ENCODE measurements around the gene MDN1.

DNA sequence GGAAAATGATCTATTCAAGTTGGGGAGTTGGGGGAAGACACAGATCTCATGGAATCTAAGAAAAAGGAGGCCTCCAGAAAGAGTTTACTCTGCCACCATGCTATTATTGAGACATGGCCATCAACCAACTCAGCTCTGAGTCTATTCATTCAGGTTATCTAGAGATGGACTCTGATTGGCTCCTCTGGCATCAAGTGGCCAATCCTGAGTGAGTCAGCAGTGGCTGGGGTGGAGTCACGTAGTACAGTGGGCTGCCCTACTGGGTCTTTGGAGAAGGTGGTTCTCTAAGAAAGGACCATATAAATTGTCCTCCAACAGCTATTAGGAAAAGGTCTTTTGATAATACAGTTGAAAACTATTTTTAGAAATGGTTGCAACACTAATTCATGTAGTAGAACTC is 223.1 kb downstream of the MDN1 start:
- no peak for TF ChIP-seq EP300 (IDR thresholded peaks at IDR 0.05)
- TF ChIP-seq, protein P1, sequence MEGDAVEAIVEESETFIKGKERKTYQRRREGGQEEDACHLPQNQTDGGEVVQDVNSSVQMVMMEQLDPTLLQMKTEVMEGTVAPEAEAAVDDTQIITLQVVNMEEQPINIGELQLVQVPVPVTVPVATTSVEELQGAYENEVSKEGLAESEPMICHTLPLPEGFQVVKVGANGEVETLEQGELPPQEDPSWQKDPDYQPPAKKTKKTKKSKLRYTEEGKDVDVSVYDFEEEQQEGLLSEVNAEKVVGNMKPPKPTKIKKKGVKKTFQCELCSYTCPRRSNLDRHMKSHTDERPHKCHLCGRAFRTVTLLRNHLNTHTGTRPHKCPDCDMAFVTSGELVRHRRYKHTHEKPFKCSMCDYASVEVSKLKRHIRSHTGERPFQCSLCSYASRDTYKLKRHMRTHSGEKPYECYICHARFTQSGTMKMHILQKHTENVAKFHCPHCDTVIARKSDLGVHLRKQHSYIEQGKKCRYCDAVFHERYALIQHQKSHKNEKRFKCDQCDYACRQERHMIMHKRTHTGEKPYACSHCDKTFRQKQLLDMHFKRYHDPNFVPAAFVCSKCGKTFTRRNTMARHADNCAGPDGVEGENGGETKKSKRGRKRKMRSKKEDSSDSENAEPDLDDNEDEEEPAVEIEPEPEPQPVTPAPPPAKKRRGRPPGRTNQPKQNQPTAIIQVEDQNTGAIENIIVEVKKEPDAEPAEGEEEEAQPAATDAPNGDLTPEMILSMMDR (IDR thresholded peaks at IDR 0.05): no peak
- TF ChIP-seq POLR2A (IDR thresholded peaks at IDR 0.05): no peak
- no peak for TF ChIP-seq POLR2AphosphoS5 (IDR thresholded peaks at IDR 0.05)

Data from gastroesophageal sphincter (tissue), 3 donors.